ENCODE results near the gene C11orf24.

C11orf24 gene

DNA sequence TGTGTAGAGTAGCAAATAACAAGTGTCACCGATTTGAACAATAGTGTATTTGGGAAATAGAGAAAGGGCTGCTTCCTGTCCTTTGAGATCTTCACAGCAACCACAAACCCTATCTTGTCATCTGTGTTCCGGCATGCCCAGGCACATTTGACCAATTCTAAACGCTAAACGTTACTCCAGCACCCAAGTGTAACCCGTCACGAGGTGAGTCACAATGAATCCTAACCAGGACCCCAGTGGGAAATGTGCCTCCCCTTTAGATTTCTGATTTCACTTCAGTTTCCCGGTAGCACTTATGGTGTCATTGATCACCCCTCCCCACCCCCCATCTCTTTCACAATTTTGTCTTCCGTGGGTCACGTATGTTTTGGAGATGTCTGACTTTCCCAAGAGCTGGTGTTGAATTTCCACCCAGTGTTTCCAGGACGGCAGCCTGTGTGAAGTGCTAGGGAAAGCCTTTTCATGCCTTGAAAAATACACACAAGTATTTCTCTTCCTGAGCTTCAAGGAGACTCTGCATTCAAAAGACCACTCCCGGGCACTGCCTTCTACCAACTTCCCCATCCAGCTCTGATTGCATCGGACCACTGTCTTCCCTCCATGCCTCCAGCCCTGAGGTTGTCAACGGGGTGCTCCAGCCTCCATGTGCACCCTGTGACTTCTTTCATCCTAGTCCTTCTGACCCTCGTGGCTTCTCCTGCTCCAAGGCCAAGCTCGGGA lies 10.5 kb upstream of the C11orf24 start:
- Histone ChIP-seq H3K9me3 (ENCODE audit: control insufficient read depth, low read length) (no peaks in the 10 kb centered on the region), H4K91ac (ENCODE audit: low read length) (no peak overlapping the region), H3K14ac (ENCODE audit: low read length in 2 of 2) (no peak overlapping the region), H2BK15ac (ENCODE audit: low read depth, poor library complexity, severe bottlenecking) (no peak overlapping the region), H3K4me1 (ENCODE audit: control insufficient read depth, insufficient read depth, low read depth, low read length) (no peaks in the 10 kb centered on the region), H3K27ac (ENCODE audit: low read length, poor library complexity, severe bottlenecking) (no peak overlapping the region), H3K23ac (ENCODE audit: low read length in 2 of 2) (no peak overlapping the region), H3K36me3 (ENCODE audit: control insufficient read depth in 1 of 2, insufficient read depth in 2 of 2, low read depth in 1 of 2, low read length in 2 of 2) (no peaks in the 10 kb centered on the region), H4K8ac (ENCODE audit: low read length) (no peak overlapping the region), H3K9ac (ENCODE audit: low read length) (no peak overlapping the region), H3K18ac (ENCODE audit: low read depth in 1 of 2, low read length in 2 of 2) (no peak overlapping the region), H3K27me3 (ENCODE audit: control insufficient read depth in 1 of 2, insufficient read depth in 1 of 2, low read length in 2 of 2) (peaks cover 3% of the 10 kb centered on the region in 2 experiments), H3K79me1 (replicated peaks; ENCODE audit: low read length, poor library complexity, severe bottlenecking) (no peaks in the 10 kb centered on the region), H2BK5ac (ENCODE audit: low read depth, low read length, poor library complexity, severe bottlenecking) (no peak overlapping the region), H3K4me3 (ENCODE audit: insufficient read depth in 1 of 2, low read depth in 1 of 2, low read length in 2 of 2) (no peak overlapping the region), H2AFZ (ENCODE audit: low read depth, low read length) (no peak overlapping the region), H3K4me2 (ENCODE audit: low read length, poor library complexity, severe bottlenecking) (no peak overlapping the region), H2BK12ac (ENCODE audit: low read length in 2 of 2) (no peak overlapping the region), H2AK5ac (ENCODE audit: low read length, severe bottlenecking) (no peak overlapping the region), H2BK120ac (ENCODE audit: low read depth, low read length) (no peak overlapping the region), H3K4ac (ENCODE audit: low read depth in 1 of 2, low read length in 2 of 2) (no peak overlapping the region)
- 89% methylated on average over 15 of the region's 15 CpGs for WGBS
- DNase-seq = no peak

DNA sequence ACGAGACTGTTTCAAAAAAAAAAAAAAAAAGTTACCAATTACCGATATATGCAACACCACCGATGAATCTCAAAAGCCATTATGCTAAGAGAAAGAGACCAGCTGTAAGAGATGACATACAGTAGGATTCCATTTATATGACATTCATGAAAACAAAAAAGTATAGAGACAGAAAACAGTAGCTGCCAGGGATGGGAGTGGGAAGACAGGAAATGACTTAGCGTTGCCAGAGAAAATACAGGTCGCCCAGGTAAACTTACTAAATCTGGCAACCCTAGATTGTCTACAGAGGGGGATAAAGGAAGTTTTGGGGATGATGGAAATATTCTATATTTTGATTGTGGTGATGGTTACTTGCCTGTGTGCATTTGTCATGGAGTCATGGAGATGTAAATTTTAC lies 7.9 kb upstream of the C11orf24 start:
- Histone ChIP-seq H3K23ac (ENCODE audit: low read length in 2 of 2) (no peak overlapping the region), H4K91ac (ENCODE audit: low read length) (no peak overlapping the region), H3K4me3 (ENCODE audit: insufficient read depth in 1 of 2, low read depth in 1 of 2, low read length in 2 of 2) (no peak overlapping the region), H3K27ac (ENCODE audit: low read length, poor library complexity, severe bottlenecking) (no peak overlapping the region), H3K14ac (ENCODE audit: low read length in 2 of 2) (no peak overlapping the region), H3K79me1 (replicated peaks; ENCODE audit: low read length, poor library complexity, severe bottlenecking) (no peaks in the 10 kb centered on the region), H2BK15ac (ENCODE audit: low read depth, poor library complexity, severe bottlenecking) (no peak overlapping the region), H3K27me3 (ENCODE audit: control insufficient read depth in 1 of 2, insufficient read depth in 1 of 2, low read length in 2 of 2) (peaks cover 3% of the 10 kb centered on the region in 2 experiments), H3K4me2 (ENCODE audit: low read length, poor library complexity, severe bottlenecking) (no peak overlapping the region), H4K8ac (ENCODE audit: low read length) (no peak overlapping the region), H2AFZ (ENCODE audit: low read depth, low read length) (no peak overlapping the region), H3K36me3 (ENCODE audit: control insufficient read depth in 1 of 2, insufficient read depth in 2 of 2, low read depth in 1 of 2, low read length in 2 of 2) (no peaks in the 10 kb centered on the region), H3K4me1 (ENCODE audit: control insufficient read depth, insufficient read depth, low read depth, low read length) (no peaks in the 10 kb centered on the region), H3K9me3 (ENCODE audit: control insufficient read depth, low read length) (no peaks in the 10 kb centered on the region), H3K18ac (ENCODE audit: low read depth in 1 of 2, low read length in 2 of 2) (no peak overlapping the region), H2BK12ac (ENCODE audit: low read length in 2 of 2) (no peak overlapping the region), H3K4ac (ENCODE audit: low read depth in 1 of 2, low read length in 2 of 2) (no peak overlapping the region), H2AK5ac (ENCODE audit: low read length, severe bottlenecking) (no peak overlapping the region), H2BK5ac (ENCODE audit: low read depth, low read length, poor library complexity, severe bottlenecking) (no peak overlapping the region), H2BK120ac (ENCODE audit: low read depth, low read length) (no peak overlapping the region), H3K9ac (ENCODE audit: low read length) (no peak overlapping the region)
- WGBS = 92% methylated on average over 4 of the region's 5 CpGs
- DNase-seq = no peak

DNA sequence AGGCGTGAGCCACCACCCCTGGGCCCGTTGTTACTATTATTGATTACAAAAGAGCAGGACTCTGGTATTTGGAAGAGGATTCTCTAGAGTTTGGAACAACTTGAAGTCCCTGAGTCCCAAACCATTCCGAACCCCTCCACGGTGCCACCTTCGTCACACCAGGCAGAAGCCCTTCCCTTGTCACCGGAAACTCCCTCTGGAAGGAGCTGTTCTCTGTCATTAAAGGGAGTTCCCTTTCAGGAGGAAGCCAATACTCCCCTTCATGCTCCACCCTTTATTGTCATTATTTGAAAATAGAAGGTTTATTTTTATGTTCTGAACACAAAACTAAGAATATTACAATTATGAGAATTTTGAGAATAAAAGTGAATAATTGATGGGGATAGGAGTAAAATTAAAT lies 5.1 kb upstream of the C11orf24 start:
- H2BK120ac ChIP-seq (ENCODE audit: low read depth, low read length) = no peak overlapping the region
- no peak for DNase-seq
- H3K23ac ChIP-seq (ENCODE audit: low read length in 2 of 2) = no peak overlapping the region
- H2AFZ ChIP-seq (ENCODE audit: low read depth, low read length) = no peak overlapping the region
- H3K9me3 ChIP-seq (ENCODE audit: control insufficient read depth, low read length) = no peaks in the 10 kb centered on the region
- no peak overlapping the region for H3K14ac ChIP-seq (ENCODE audit: low read length in 2 of 2)
- H2BK12ac ChIP-seq (ENCODE audit: low read length in 2 of 2) = no peak overlapping the region
- no peak overlapping the region for H3K4me3 ChIP-seq (ENCODE audit: insufficient read depth in 1 of 2, low read depth in 1 of 2, low read length in 2 of 2)
- no peak overlapping the region for H2BK15ac ChIP-seq (ENCODE audit: low read depth, poor library complexity, severe bottlenecking)
- H3K79me1 ChIP-seq (replicated peaks; ENCODE audit: low read length, poor library complexity, severe bottlenecking) = peaks cover 4% of the 10 kb centered on the region
- WGBS = 100% methylated on average over 5 of the region's 6 CpGs
- no peak overlapping the region for H4K91ac ChIP-seq (ENCODE audit: low read length)
- H2BK5ac ChIP-seq (ENCODE audit: low read depth, low read length, poor library complexity, severe bottlenecking) = no peak overlapping the region
- H3K27me3 ChIP-seq (ENCODE audit: control insufficient read depth in 1 of 2, insufficient read depth in 1 of 2, low read length in 2 of 2) = no peaks in the 10 kb centered on the region
- H3K36me3 ChIP-seq (ENCODE audit: control insufficient read depth in 1 of 2, insufficient read depth in 2 of 2, low read depth in 1 of 2, low read length in 2 of 2) = no peaks in the 10 kb centered on the region
- H4K8ac ChIP-seq (ENCODE audit: low read length) = no peak overlapping the region
- no peak overlapping the region for H3K4me2 ChIP-seq (ENCODE audit: low read length, poor library complexity, severe bottlenecking)
- H3K4ac ChIP-seq (ENCODE audit: low read depth in 1 of 2, low read length in 2 of 2) = no peak overlapping the region
- H3K18ac ChIP-seq (ENCODE audit: low read depth in 1 of 2, low read length in 2 of 2) = no peak overlapping the region
- no peak overlapping the region for H3K9ac ChIP-seq (ENCODE audit: low read length)
- peaks cover 2% of the 10 kb centered on the region for H3K4me1 ChIP-seq (ENCODE audit: control insufficient read depth, insufficient read depth, low read depth, low read length)
- no peak overlapping the region for H2AK5ac ChIP-seq (ENCODE audit: low read length, severe bottlenecking)
- no peak overlapping the region for H3K27ac ChIP-seq (ENCODE audit: low read length, poor library complexity, severe bottlenecking)

- no peak overlapping the region for H2AK5ac ChIP-seq (ENCODE audit: low read length, severe bottlenecking)
- H2BK120ac ChIP-seq (ENCODE audit: low read depth, low read length) = no peak overlapping the region
- H2BK15ac ChIP-seq (ENCODE audit: low read depth, poor library complexity, severe bottlenecking) = no peak overlapping the region
- DNase-seq = no peak
- no peak overlapping the region for H4K91ac ChIP-seq (ENCODE audit: low read length)
- H2BK5ac ChIP-seq (ENCODE audit: low read depth, low read length, poor library complexity, severe bottlenecking) = no peak overlapping the region
- H3K27me3 ChIP-seq (ENCODE audit: control insufficient read depth in 1 of 2, insufficient read depth in 1 of 2, low read length in 2 of 2) = no peaks in the 10 kb centered on the region
- H3K79me1 ChIP-seq (replicated peaks; ENCODE audit: low read length, poor library complexity, severe bottlenecking) = peaks cover 4% of the 10 kb centered on the region
- no peak overlapping the region for H3K27ac ChIP-seq (ENCODE audit: low read length, poor library complexity, severe bottlenecking)
- peaks cover 2% of the 10 kb centered on the region for H3K4me1 ChIP-seq (ENCODE audit: control insufficient read depth, insufficient read depth, low read depth, low read length)
- no peak overlapping the region for H3K4me3 ChIP-seq (ENCODE audit: insufficient read depth in 1 of 2, low read depth in 1 of 2, low read length in 2 of 2)
- H3K23ac ChIP-seq (ENCODE audit: low read length in 2 of 2) = no peak overlapping the region
- no peak overlapping the region for H3K9ac ChIP-seq (ENCODE audit: low read length)
- no peak overlapping the region for H3K4ac ChIP-seq (ENCODE audit: low read depth in 1 of 2, low read length in 2 of 2)
- no peak overlapping the region for H2AFZ ChIP-seq (ENCODE audit: low read depth, low read length)
- 97% methylated on average over 14 of the region's 14 CpGs for WGBS
- H2BK12ac ChIP-seq (ENCODE audit: low read length in 2 of 2) = no peak overlapping the region
- no peak overlapping the region for H4K8ac ChIP-seq (ENCODE audit: low read length)
- no peaks in the 10 kb centered on the region for H3K36me3 ChIP-seq (ENCODE audit: control insufficient read depth in 1 of 2, insufficient read depth in 2 of 2, low read depth in 1 of 2, low read length in 2 of 2)
- H3K14ac ChIP-seq (ENCODE audit: low read length in 2 of 2) = no peak overlapping the region
- no peaks in the 10 kb centered on the region for H3K9me3 ChIP-seq (ENCODE audit: control insufficient read depth, low read length)
- no peak overlapping the region for H3K4me2 ChIP-seq (ENCODE audit: low read length, poor library complexity, severe bottlenecking)
- no peak overlapping the region for H3K18ac ChIP-seq (ENCODE audit: low read depth in 1 of 2, low read length in 2 of 2)
These were observed 4.1 kb upstream of the C11orf24 start for GRCh38 chr11:68275721-68276507.
